HPDE6-E6E7 (cell line): ENCODE data around the gene FUT9.

Experiments
- DNase-seq: peaks from one replicate; pipeline ENCODE4 v3.0.0; 2011; ENCODE audit warnings: missing footprints; ENCODE audit errors: extremely low spot score

Gene FUT9

DNA sequence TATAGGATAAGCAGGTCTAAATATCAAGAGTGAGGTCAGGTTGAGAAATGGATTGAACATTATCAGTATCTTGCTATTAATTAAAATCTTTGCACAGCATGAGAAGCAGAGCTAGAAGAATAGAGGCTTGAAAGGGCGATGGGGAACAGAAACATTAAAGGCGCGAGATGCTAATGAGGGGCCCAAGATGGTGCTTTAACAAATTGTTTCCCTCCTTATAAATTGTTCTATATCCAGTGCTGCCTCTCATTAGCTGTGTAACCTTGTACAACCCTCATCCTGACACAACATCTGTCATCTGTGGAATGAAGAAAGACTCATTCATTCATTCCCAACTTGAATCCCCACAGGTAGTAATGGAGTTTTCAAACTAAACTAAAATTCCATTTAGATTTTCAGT, 57.8 kb downstream of the FUT9 start:
- no peak for DNase-seq

- no peak for DNase-seq
These were observed 58.2 kb downstream of the FUT9 start for GRCh38 chr6:96074006-96074405.

DNA sequence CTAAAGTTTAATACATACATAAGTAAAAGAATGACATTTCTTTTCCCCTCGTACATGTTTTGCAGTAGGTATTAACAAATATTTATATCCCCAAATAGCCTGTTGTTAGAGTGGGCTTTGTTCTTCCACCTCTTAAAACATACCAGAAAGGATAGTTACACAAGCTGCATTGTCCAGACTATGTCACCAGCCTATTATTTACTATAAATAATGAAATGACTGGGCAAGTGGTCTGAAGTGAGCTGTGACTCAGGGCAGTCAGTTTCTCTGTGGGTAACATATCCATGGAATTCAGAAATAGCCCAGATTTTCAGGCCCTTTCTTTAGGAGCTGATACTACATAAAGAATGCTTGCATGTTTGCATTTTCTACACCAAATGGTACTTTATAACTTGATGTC, 60.1 kb downstream of the FUT9 start:
- DNase-seq = no peak

DNA sequence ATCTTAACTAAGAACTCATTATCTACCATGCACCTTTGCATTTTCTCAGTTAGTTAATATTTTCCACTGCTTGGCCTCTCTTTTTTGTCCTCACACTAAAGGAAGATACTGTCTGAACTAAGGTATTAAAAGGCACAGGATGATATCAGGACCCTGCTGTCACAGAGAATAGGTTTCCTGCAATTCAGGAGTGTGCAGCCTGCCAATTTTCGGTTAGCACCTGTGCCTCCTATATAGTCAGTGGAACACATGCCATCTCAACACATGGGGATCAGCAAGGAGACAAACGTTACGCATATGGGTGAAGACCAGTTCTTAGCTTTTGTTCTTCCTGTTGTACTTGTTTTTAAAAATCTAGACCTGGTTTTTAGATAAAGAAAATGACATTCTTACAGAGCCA, 71.0 kb downstream of the FUT9 start:
- DNase-seq = no peak

DNA sequence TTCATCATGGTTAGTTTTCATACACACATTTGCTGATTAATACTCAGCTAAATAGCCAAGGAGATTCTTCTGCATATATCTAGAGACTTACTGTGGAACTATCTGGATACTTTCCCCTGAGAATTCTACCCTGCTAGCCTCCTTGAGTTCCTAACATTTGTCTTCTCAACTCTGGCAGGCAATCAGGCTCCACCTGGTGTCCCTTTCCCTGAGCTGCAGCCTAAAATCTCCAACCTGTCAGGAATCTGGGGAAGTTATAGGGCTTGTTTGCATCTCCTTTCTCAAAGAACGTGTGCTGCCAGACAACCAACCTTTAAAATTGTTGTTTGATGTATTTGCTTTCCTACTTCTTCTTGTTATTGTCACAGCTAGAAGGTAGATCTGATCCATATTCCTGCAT, 73.4 kb downstream of the FUT9 start:
- DNase-seq = peak; percentile 3

- no peak for DNase-seq
These were observed 78.3 kb downstream of the FUT9 start for GRCh38 chr6:96094077-96094476.

DNA sequence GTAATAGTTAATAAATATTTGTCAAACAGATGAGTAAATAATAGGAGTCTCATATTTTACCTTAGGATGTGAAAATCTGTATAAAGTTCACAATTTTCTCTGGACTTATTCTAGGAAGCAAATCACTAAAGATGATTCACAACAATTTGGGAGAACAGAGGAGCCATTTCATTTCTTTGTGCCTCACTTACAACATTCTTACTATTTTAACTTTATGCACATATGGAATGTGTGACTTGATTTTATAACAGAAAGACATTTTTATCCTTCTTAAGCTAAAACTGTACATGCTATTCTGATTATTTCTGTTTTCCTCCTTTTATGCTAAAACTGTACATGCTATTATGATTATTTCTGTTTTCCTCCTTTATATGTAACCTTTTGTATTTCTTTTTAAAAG, 83.3 kb downstream of the FUT9 start:
- no peak for DNase-seq

- DNase-seq = no peak
These were observed 85.8 kb downstream of the FUT9 start for GRCh38 chr6:96101564-96101963.

DNA sequence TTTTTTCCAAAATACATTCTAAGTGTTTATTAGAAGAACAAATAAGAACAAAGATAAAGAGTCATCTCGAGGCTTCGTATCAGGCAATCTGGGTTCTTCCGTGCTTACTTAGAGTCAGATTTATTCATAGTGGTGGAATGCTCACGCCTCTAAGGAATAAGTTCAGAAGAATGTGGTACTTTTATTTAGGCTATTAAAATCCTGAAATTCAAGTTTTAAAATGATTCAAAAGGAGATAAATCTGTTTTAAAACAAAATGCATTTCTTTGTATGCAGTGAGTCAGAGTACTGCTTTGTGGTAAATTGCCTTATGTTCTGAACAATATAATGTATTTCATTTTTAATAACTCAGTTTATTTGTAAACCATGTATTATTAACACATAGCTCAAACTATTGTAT, 89.1 kb downstream of the FUT9 start:
- no peak for DNase-seq

DNA sequence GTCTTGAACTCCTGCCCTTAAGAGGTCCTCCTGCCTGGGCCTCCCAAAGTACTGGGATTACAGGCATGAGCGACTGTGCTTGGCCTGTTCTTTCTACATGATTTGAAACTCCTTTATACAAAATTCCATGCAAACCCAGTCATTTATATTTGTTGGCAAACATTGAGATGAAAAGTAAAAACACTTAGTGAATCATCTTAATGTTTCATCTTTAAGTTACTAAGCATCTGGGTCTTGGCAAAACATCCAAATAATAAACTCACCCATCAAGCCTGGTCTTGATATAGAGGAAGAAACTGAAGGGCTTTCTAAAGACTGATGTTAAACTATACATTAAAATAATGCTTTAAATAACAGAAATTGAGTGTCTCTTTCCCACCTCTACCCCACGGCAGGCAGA, 95.1 kb downstream of the FUT9 start:
- no peak for DNase-seq

DNA sequence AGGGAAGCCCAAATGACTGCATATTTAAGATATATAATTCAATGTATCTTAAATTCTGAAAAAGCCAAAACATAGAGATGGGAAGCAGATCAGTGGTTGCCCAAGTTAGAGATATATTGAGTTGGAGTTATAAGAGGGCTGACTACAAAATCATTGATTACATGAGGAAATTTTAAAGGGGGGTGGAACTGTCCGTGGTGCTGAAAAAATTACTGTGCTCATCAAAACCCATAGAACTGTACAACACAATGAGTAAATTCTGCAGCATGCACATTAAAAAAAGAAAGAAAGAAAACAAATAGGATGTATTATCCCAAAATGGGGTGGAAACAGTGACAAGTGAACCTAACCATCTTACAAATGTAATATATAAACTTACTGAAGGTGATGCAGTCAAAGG, 100.9 kb downstream of the FUT9 start:
- no peak for DNase-seq

DNA sequence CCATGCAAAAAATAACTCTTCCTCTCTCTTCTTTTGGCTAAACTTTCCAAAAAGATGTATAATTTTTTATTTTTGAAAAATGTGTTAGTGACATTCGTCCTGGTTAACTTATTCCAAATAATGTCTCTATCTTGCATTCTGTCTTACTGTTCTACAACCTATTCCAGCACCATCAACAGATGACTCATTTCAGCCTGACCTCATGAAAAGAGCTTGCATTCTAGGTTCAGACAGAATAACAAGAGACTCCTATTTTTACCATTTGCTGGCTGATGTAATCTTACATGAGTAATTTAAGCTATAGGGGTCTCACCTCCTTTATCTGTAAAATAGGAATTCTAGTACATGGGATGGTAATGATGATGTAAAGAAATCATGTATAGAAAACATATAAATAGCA, 109.0 kb downstream of the FUT9 start:
- no peak for DNase-seq

DNA sequence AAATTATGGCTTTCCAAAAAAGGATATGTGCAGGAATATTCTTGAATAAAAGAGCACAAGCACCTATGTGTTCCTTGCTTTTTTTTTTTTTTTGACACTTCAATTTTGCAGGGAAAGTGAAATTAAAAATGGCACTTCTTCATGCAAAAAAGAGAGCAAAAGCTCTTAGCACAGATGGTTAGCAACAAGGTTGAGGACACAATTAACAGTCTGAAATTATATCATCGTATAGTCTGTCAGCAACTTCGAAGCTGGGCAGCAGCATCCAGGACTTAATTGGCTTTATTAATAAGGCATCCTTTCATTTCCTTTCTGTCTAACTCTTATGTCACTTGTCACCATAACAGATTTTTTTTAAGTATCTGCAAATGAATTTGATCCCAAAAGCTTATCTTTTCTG, 122.6 kb downstream of the FUT9 start:
- DNase-seq = no peak

- no peak for DNase-seq
These were observed 126.4 kb downstream of the FUT9 start for GRCh38 chr6:96142142-96142541.

DNA sequence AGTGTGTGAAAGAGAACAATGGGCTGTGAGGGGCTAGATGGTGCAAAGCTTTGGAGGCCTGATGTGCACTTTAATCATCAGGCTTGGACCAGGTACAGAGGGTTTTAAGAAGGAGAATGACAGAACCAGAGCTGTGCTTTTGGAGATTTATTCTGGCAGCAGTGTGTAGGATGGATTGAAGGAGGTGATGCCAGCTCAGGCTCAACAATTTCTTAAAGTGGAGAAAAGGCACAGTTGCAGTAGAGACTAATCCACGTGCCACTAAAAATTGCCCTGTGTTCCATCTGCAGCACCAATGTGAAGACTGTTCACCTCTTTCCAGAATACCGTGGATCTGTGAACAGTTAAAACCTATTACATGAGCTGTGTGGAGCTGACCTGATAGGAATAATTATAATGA, 134.7 kb downstream of the FUT9 start:
- no peak for DNase-seq

DNA sequence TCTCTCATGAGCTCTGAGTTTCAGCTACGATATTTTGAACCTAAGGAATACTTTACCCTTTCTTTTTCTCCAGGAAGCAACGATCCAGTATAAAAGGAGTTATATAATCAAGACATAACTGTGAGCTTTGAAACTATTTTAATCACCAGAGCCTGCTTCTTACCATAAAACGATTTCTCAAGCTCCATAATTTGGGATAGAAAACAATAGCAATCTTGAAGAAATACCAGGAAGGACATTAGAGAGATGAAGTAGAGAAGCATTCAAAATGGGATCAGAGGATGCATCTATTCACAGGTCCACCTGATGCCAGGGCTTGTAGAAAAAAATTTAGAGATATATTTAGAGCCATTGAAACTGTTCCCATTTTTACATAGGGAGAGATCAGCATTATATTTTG, 135.9 kb downstream of the FUT9 start:
- no peak for DNase-seq

DNA sequence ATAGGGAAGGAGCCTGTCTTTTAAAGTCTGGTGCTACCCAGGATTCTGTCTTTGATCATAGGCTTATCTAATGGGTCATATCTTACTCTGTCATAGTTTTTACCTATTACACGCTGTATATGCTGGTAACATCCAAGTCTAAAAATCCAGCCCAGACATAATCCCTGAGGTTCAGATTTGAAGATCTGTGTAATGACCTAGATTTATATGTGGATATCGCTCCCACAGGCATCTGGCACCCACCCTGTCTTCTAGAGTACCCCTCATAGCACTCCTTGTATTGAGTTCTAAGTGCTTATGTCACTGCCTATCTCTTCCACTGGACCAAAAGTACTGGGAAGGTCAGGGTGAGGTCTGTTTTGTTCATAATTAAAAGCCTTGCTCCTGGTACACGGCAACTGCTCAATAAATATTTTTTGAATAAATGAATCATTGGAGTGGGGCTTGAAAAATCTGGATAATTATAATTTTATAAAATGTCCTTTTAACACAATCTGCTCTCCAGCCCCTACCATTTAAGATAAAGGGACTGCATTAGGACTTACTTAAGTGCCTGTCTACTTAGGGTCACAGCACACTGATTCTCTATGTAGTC, 136.4 kb downstream of the FUT9 start:
- DNase-seq = no peak

GRCh38 chr6:96153775-96154174, 138.0 kb downstream of the FUT9 start:
- DNase-seq = no peak

DNA sequence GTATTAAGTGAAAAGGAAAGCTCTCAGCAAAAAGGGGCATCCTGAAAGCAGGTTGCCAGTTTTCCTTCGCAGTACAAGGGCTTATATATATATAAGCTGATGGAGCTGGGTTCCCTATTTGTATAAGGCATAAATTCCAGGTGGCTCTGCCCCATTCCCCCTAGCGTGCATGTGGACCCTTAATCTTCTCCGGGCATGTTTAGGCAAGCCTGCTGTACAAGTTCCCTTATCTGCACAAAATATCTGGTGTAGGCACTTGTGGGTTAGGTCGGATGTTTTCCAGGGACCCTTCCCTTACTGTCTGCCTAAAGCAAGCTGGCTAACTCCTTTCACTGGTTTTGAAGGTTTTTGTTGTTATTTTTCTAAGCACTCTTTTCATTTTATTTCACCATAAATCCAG, 140.7 kb downstream of the FUT9 start:
- no peak for DNase-seq

DNA sequence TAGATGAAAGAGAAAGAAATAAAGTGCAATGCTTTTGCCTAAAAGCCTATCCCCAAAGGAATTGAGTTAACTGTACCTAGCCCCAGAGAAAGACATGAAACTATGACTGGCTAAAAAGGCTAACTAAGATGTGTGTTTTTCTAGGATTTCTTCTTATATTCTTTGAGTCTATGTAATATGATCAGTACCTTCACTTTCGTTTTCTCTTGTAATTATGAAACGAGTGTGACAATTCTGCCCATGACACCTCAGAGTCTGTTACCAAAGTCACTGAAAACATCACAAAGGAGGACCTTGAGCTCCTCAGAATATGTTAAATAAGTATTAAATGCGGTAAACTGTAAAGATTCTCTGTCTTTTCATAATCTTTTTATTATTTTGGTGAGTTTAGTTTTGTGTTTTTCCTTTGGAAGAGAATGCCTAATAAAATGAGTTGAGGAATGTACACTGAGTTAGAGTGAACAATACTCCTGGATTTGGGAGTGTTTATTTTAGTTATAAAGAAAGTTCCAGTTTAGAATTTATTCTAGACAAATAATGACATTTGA, 141.3 kb downstream of the FUT9 start:
- DNase-seq = peak; percentile 17

DNA sequence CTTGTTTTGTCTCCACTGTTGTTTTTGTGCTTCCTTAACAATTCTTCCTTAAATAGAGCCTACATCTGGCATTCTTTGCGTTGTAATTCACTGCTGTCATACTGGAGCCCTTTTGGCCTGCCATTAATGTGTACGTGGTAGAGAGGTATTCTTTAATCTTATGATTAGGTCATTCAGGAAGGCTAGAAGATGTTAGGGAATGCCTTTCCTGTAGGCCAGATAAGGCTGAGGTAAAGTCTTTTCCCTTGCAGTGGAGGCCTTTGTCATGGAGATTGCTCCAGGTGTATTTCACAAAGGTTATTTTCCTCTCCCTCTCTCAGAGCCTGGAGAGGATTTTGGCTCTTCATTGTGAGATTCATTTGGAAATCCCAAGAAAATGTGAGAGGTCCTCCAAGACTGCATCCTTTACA, 146.9 kb downstream of the FUT9 start:
- no peak for DNase-seq

DNA sequence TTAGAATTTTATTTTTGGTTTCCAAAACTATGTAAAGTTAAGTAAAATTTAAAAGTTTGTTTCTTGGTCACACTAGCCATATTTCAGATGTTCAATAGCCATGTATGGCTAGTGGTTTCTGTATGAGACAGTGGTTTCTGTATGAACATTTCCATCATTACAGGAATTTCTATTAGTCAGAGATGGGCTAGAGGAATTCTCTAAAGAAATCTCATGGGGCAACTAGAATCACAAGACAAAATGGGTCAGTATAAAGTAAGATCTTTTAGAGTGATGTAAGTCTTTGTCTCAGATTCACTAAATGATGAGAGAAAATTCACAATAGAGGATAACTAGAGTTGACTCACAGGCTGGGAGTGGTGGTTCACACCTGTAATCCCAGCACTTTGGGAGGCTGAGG, 149.0 kb downstream of the FUT9 start:
- DNase-seq = no peak

- no peak for DNase-seq
These were observed 155.3 kb downstream of the FUT9 start for GRCh38 chr6:96171112-96171511.

- DNase-seq = no peak
These were observed 169.0 kb downstream of the FUT9 start for GRCh38 chr6:96184798-96185197.
